DND-41 (cell line): Measurements from ENCODE around the gene MRTFA.

Source experiments
- ATAC-seq: fragments of 200-7000 bp; cut with Tn5 transposase; 3 replicates; pipeline ENCODE4 v1.9.1; 2021; ENCODE audit warnings: low read depth; ENCODE audit not compliant: insufficient read depth
- DNase-seq: peaks from one replicate; pipeline ENCODE4 v3.0.0-alpha.2; 2020
- H2AFZ ChIP-seq: 2 replicates; pipeline ENCODE4 v1.6.0; 2012; ENCODE audit warnings: low read depth, low read length
- H3K27ac ChIP-seq: 2 replicates; pipeline ENCODE4 v1.5.1; 2012; ENCODE audit warnings: low read length, inconsistent platforms
- H3K27me3 ChIP-seq: fragments of 200-600 bp; sonication (generic); 2 replicates; pipeline ENCODE4 v1.6.0; 2012; ENCODE audit warnings: low read length, mild to moderate bottlenecking, inconsistent platforms; ENCODE audit not compliant: insufficient read depth, poor library complexity
- H3K36me3 ChIP-seq: 2 replicates; pipeline ENCODE4 v1.5.1; 2012; ENCODE audit warnings: low read length, inconsistent platforms; ENCODE audit not compliant: insufficient read depth
- H3K4me1 ChIP-seq: 2 replicates; pipeline ENCODE4 v1.5.1; 2012; ENCODE audit warnings: mild to moderate bottlenecking, low read length; ENCODE audit not compliant: insufficient read depth
- H3K4me2 ChIP-seq: 2 replicates; pipeline ENCODE4 v1.6.0; 2012; ENCODE audit warnings: mild to moderate bottlenecking, moderate library complexity, low read length, inconsistent platforms; ENCODE audit not compliant: insufficient read depth
- H3K4me3 ChIP-seq, 2 experiments: fragments of 200-600 bp in 1 of 2; shearing (Covaris generic) in 1 of 2; 2 replicates each; pipeline ENCODE4 v1.5.1; 2012 to 2016; ENCODE audit warnings: inconsistent platforms in 2 of 2, low read length in 2 of 2, mild to moderate bottlenecking in 2 of 2, low read depth in 1 of 2, moderate library complexity in 1 of 2
- H3K79me2 ChIP-seq: 2 replicates; pipeline ENCODE4 v1.6.0; 2012; ENCODE audit warnings: low read length, inconsistent platforms; ENCODE audit not compliant: insufficient read depth
- H3K9ac ChIP-seq: 2 replicates; pipeline ENCODE4 v1.6.0; 2012; ENCODE audit warnings: low read depth, mild to moderate bottlenecking, inconsistent platforms, low read length, moderate library complexity
- H3K9me3 ChIP-seq: 2 replicates; pipeline ENCODE4 v1.5.1; 2012; ENCODE audit warnings: low read length, moderate library complexity, mild to moderate bottlenecking, inconsistent platforms; ENCODE audit not compliant: insufficient read depth, severe bottlenecking
- H4K20me1 ChIP-seq: 2 replicates; pipeline ENCODE4 v1.6.0; 2012; ENCODE audit warnings: low read length; ENCODE audit not compliant: insufficient read depth
- EZH2 ChIP-seq: IDR thresholded peaks from 3 replicates; pipeline ENCODE4 v1.6.1; 2012; ENCODE audit warnings: borderline replicate concordance, low read depth, mild to moderate bottlenecking, moderate library complexity, low read length, inconsistent platforms; ENCODE audit not compliant: severe bottlenecking
- TF ChIP-seq, protein P1 (sequence below): IDR thresholded peaks from 2 replicates; pipeline ENCODE4 v1.5.1; 2012; ENCODE audit warnings: borderline replicate concordance, low read length, moderate library complexity, mild to moderate bottlenecking; ENCODE audit not compliant: poor library complexity, severe bottlenecking; ENCODE audit errors: extremely low read depth

Gene MRTFA

DNA sequence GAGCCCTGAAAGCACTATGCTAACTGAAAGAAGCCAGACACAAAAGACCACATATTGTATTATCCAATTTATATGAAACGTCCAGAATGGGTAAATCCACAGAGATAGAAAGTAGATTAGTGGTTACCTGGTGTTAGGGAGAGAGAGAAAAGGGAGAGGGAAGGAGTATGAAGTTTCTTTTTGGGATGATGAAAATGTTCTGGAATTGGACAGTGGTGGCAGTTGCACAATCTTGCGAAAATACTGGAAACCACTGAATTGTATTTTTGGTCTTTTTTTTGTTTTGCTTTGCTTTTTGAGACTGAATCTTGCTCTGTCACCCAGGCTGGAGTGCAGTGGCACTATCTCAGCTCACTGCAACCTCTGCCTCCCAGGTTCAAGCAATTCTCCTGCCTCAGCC lies 63.5 kb downstream of the MRTFA start:
- no peak for TF ChIP-seq EZH2
- TF ChIP-seq, protein P1, sequence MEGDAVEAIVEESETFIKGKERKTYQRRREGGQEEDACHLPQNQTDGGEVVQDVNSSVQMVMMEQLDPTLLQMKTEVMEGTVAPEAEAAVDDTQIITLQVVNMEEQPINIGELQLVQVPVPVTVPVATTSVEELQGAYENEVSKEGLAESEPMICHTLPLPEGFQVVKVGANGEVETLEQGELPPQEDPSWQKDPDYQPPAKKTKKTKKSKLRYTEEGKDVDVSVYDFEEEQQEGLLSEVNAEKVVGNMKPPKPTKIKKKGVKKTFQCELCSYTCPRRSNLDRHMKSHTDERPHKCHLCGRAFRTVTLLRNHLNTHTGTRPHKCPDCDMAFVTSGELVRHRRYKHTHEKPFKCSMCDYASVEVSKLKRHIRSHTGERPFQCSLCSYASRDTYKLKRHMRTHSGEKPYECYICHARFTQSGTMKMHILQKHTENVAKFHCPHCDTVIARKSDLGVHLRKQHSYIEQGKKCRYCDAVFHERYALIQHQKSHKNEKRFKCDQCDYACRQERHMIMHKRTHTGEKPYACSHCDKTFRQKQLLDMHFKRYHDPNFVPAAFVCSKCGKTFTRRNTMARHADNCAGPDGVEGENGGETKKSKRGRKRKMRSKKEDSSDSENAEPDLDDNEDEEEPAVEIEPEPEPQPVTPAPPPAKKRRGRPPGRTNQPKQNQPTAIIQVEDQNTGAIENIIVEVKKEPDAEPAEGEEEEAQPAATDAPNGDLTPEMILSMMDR, result no peak
- ATAC-seq (no peak), DNase-seq (no peak)
- H3K27ac ChIP-seq, result no peak overlapping the region
- H3K36me3 ChIP-seq, result peaks cover 7% of the 10 kb centered on the region; the same call in 1 of the 2 replicates
- peaks cover 4% of the 10 kb centered on the region for H3K9me3 ChIP-seq
- H4K20me1 ChIP-seq, result peaks cover 4% of the 10 kb centered on the region; the same call in 1 of the 2 replicates
- no peak overlapping the region for H3K4me3 ChIP-seq
- H3K4me1 ChIP-seq, result no peaks in the 10 kb centered on the region
- H3K4me2 ChIP-seq, result no peak overlapping the region
- peaks cover 41% of the 10 kb centered on the region for H3K79me2 ChIP-seq
- no peaks in the 10 kb centered on the region for H3K27me3 ChIP-seq
- no peak overlapping the region for H3K9ac ChIP-seq
- H2AFZ ChIP-seq, result no peak overlapping the region

- peaks cover 4% of the 10 kb centered on the region for H3K9me3 ChIP-seq
- no peak for ATAC-seq
- H3K27me3 ChIP-seq, result no peaks in the 10 kb centered on the region
- no peak overlapping the region for H3K4me2 ChIP-seq
- no peak overlapping the region for H2AFZ ChIP-seq
- TF ChIP-seq EZH2, result no peak
- TF ChIP-seq, protein P1, result no peak
- no peak overlapping the region for H3K9ac ChIP-seq
- DNase-seq, result no peak
- H4K20me1 ChIP-seq, result peaks cover 4% of the 10 kb centered on the region; the same call in 1 of the 2 replicates
- peaks cover 42% of the 10 kb centered on the region for H3K79me2 ChIP-seq
- peaks cover 7% of the 10 kb centered on the region; the same call in 1 of the 2 replicates for H3K36me3 ChIP-seq
- no peak overlapping the region for H3K4me3 ChIP-seq
- H3K4me1 ChIP-seq, result no peaks in the 10 kb centered on the region
- H3K27ac ChIP-seq, result no peak overlapping the region
These were observed 64.6 kb downstream of the MRTFA start for GRCh38 chr22:40571887-40572286.

GRCh38 chr22:40567626-40568328 lies 68.7 kb downstream of the MRTFA start:
- Histone ChIP-seq H3K4me3 (no peak overlapping the region), H3K9me3 (peaks cover 4% of the 10 kb centered on the region), H4K20me1 (peaks cover 4% of the 10 kb centered on the region; the same call in 1 of the 2 replicates), H3K4me2 (no peak overlapping the region), H3K9ac (no peak overlapping the region), H3K27ac (no peak overlapping the region), H3K4me1 (no peaks in the 10 kb centered on the region), H3K36me3 (peaks cover 5% of the 10 kb centered on the region; the same call in 1 of the 2 replicates), H3K27me3 (no peaks in the 10 kb centered on the region), H2AFZ (no peak overlapping the region), H3K79me2 (peaks cover 56% of the 10 kb centered on the region)
- DNase-seq, result no peak
- TF ChIP-seq, protein P1, result no peak
- TF ChIP-seq EZH2, result no peak
- ATAC-seq, result no peak
